GM21367 (cell line): ENCODE measurements around the gene RXFP2.

Source experiments
- ATAC-seq: cut with Tn5 transposase; IDR thresholded peaks from one replicate; pipeline ENCODE4 v1.9.1; 2021; ENCODE audit not compliant: unreplicated experiment

The RXFP2 gene

GRCh38 chr13:31767175-31767900, 28.0 kb downstream of the RXFP2 start:
- no peak for ATAC-seq

GRCh38 chr13:31768351-31768750, 29.0 kb downstream of the RXFP2 start:
- no peak for ATAC-seq

- ATAC-seq: no peak
Measured at GRCh38 chr13:31769575-31769974, 30.2 kb downstream of the RXFP2 start.

GRCh38 chr13:31772231-31772630, 32.9 kb downstream of the RXFP2 start:
- no peak for ATAC-seq

GRCh38 chr13:31773538-31773937, 34.2 kb downstream of the RXFP2 start:
- no peak for ATAC-seq

- no peak for ATAC-seq
Measured at GRCh38 chr13:31774186-31774750, 34.9 kb downstream of the RXFP2 start.

GRCh38 chr13:31775148-31775547, 35.8 kb downstream of the RXFP2 start:
- no peak for ATAC-seq

- ATAC-seq: no peak
Measured at GRCh38 chr13:31775686-31776085, 36.4 kb downstream of the RXFP2 start.

- no peak for ATAC-seq
Measured at GRCh38 chr13:31781064-31781463, 41.7 kb downstream of the RXFP2 start.

- ATAC-seq: no peak
Measured at GRCh38 chr13:31786011-31786410, 46.7 kb downstream of the RXFP2 start.

- no peak for ATAC-seq
Measured at GRCh38 chr13:31790992-31791391, 51.7 kb downstream of the RXFP2 start.

GRCh38 chr13:31793246-31793645, 53.9 kb downstream of the RXFP2 start:
- ATAC-seq: no peak

GRCh38 chr13:31794452-31794851, 55.1 kb downstream of the RXFP2 start:
- ATAC-seq: no peak

- no peak for ATAC-seq
Measured at GRCh38 chr13:31797154-31797775, 57.9 kb downstream of the RXFP2 start.

GRCh38 chr13:31798189-31798588, 58.9 kb downstream of the RXFP2 start:
- no peak for ATAC-seq

- no peak for ATAC-seq
Measured at GRCh38 chr13:31801088-31801487, 61.8 kb downstream of the RXFP2 start.

- no peak for ATAC-seq
Measured at GRCh38 chr13:31803311-31803710, 64.0 kb downstream of the RXFP2 start.

GRCh38 chr13:31805841-31806240, 66.5 kb downstream of the RXFP2 start:
- ATAC-seq: no peak

GRCh38 chr13:31807090-31807541, 67.8 kb downstream of the RXFP2 start:
- no peak for ATAC-seq

- no peak for ATAC-seq
Measured at GRCh38 chr13:31814536-31814935, 75.2 kb downstream of the RXFP2 start.

- no peak for ATAC-seq
Measured at GRCh38 chr13:31815361-31816144, 76.2 kb downstream of the RXFP2 start.

GRCh38 chr13:31818236-31818635, 78.9 kb downstream of the RXFP2 start:
- no peak for ATAC-seq
